HepG2 (cell line): ENCODE results near the gene SEMA3F. TPM values are rescaled to one million over a fixed set of nuclear protein-coding genes. Genes with fewer than 3 reads are reported as not detected.

Source experiments
- ATAC-seq: fragments of 200-7000 bp; cut with Tn5 transposase; 3 replicates; pipeline ENCODE4 v1.9.1; 2020; ENCODE audit warnings: mild to moderate bottlenecking, moderate library complexity
- BruUV-seq: library from RNA; stranded (reverse); fragments of 400-500 nt; replicated peaks from 2 replicates; lab custom pipeline; 2021; lab: Mats Ljungman, UMichigan
- CTCF ChIA-PET: fragments of 300-600 bp; formaldehyde crosslinking; extraction: SDS; loops from one replicate; lab custom pipeline; 2021; ENCODE audit warnings: low total read pairs, inconsistent platforms, low intra/inter-chr PET ratio; lab: Yijun Ruan, JAX
- POLR2A ChIA-PET: fragments of 350-600 bp; sonication (Branson Sonifier 250); formaldehyde crosslinking; loops from one replicate; lab custom pipeline; 2020; ENCODE audit warnings: antibody characterized with exemption, inconsistent platforms; lab: Yijun Ruan, JAX
- DNase-seq: peaks from one replicate; pipeline ENCODE4 v3.0.0-alpha.2; 2015; ENCODE audit warnings: low spot score
- FAIRE-seq: peaks from 3 replicates; lab custom pipeline; 2011; peaks lifted over from hg19 to GRCh38; lab: Jason Lieb, UNC
- H2AFZ ChIP-seq: one replicate; pipeline ENCODE4 v1.6.1; 2011; ENCODE audit warnings: low read length, inconsistent platforms
- H3K27ac ChIP-seq: fragments of 300-600 bp; 3 replicates; pipeline ENCODE4 v1.8.0; 2011; ENCODE audit warnings: mixed run types, mild to moderate bottlenecking, mixed read lengths, low read length, inconsistent platforms; ENCODE audit not compliant: insufficient read depth; ENCODE audit errors: extremely low read length
- H3K27me3 ChIP-seq, 2 experiments: fragments of 200-600 bp in 1 of 2; 2 replicates in 1 of 2; 3 replicates in 1 of 2; pipeline versions ENCODE4 v1.6.0 to v1.8.0; 2011; ENCODE audit warnings: low read length in 2 of 2, mild to moderate bottlenecking in 2 of 2, moderate library complexity in 2 of 2, inconsistent platforms in 1 of 2; ENCODE audit not compliant: insufficient read depth in 2 of 2, control insufficient read depth in 1 of 2
- H3K36me3 ChIP-seq, 2 experiments: fragments of 200-600 bp in 1 of 2; replicated peaks in 1 of 2; 2 replicates in 1 of 2; 3 replicates in 1 of 2; pipeline versions ENCODE4 v1.5.1 to v1.8.0; 2011; ENCODE audit warnings: low read length in 2 of 2, inconsistent platforms in 1 of 2; ENCODE audit not compliant: insufficient read depth in 2 of 2, control insufficient read depth in 1 of 2
- H3K4me1 ChIP-seq: 2 replicates; pipeline ENCODE4 v1.5.1; 2012; ENCODE audit warnings: low read length, inconsistent platforms; ENCODE audit not compliant: insufficient read depth
- H3K4me2 ChIP-seq: 2 replicates; pipeline ENCODE4 v1.6.0; 2011; ENCODE audit warnings: low read depth, low read length, inconsistent platforms
- H3K4me3 ChIP-seq, 3 experiments: fragments of 200-600 bp in 1 of 3; sonication (generic), shearing (Covaris generic) in 1 of 3; replicated peaks in 1 of 3; 2 replicates each; pipeline ENCODE4 v1.5.1; 2011 to 2016; ENCODE audit warnings: low read length in 3 of 3, inconsistent platforms in 2 of 3, low read depth in 2 of 3, mild to moderate bottlenecking in 2 of 3, control low read depth in 1 of 3, mixed read lengths in 1 of 3; ENCODE audit not compliant: insufficient read depth in 1 of 3
- H3K79me2 ChIP-seq: one replicate; pipeline ENCODE4 v1.6.1; 2011; ENCODE audit warnings: low read length, inconsistent platforms; ENCODE audit not compliant: insufficient read depth
- H3K9ac ChIP-seq: 2 replicates; pipeline ENCODE4 v1.6.0; 2011; ENCODE audit warnings: mild to moderate bottlenecking, low read depth, low read length, inconsistent platforms; ENCODE audit not compliant: insufficient read depth
- H3K9me3 ChIP-seq: 2 replicates; pipeline ENCODE4 v1.5.1; 2012; ENCODE audit warnings: mild to moderate bottlenecking, low read length
- H4K20me1 ChIP-seq: 2 replicates; pipeline ENCODE4 v1.6.0; 2011; ENCODE audit warnings: inconsistent platforms, mild to moderate bottlenecking, low read length, moderate library complexity; ENCODE audit not compliant: insufficient read depth
- CSRNP2 ChIP-seq: sonication (generic); formaldehyde crosslinking; conservative IDR thresholded peaks from 2 replicates; pipeline ENCODE4 v1.8.0; 2022; ENCODE audit warnings: low read depth, missing genetic modification reagents
- HNF4G ChIP-seq, 2 experiments: sonication (generic) in 1 of 2; formaldehyde crosslinking in 1 of 2; IDR thresholded peaks; 2 replicates each; pipeline versions ENCODE4 v1.4.0 to v1.6.1; 2011 to 2020; ENCODE audit warnings: borderline replicate concordance in 2 of 2, low read depth in 2 of 2, mild to moderate bottlenecking in 2 of 2, low read length in 1 of 2, missing genetic modification reagents in 1 of 2, moderate library complexity in 1 of 2
- HOXA9 ChIP-seq: sonication (generic); formaldehyde crosslinking; IDR thresholded peaks from 2 replicates; pipeline ENCODE4 v1.8.1; 2022; ENCODE audit warnings: missing genetic modification reagents, mild to moderate bottlenecking, moderate library complexity, borderline replicate concordance
- MXD4 ChIP-seq: IDR thresholded peaks from 2 replicates; pipeline ENCODE4 v1.6.1; 2016; ENCODE audit warnings: mild to moderate bottlenecking, missing biosample characterization, missing genetic modification reagents
- MYPOP ChIP-seq: sonication (generic); formaldehyde crosslinking; IDR thresholded peaks from 2 replicates; pipeline ENCODE4 v1.8.1; 2023; ENCODE audit warnings: mild to moderate bottlenecking, moderate library complexity, missing genetic modification reagents
- RFXAP ChIP-seq: sonication (generic); formaldehyde crosslinking; IDR thresholded peaks from 2 replicates; pipeline ENCODE4 v1.4.0; 2020; ENCODE audit warnings: missing genetic modification reagents, borderline replicate concordance
- TCF7L2 ChIP-seq: IDR thresholded peaks from 2 replicates; pipeline ENCODE4 v1.6.1; 2011; ENCODE audit warnings: mild to moderate bottlenecking, low read depth, low read length, moderate library complexity
- ZBTB46 ChIP-seq: sonication (generic); formaldehyde crosslinking; IDR thresholded peaks from 2 replicates; pipeline ENCODE4 v1.4.0; 2020; ENCODE audit warnings: mild to moderate bottlenecking, missing genetic modification reagents, borderline replicate concordance
- ZFP36L2 ChIP-seq: sonication (generic); formaldehyde crosslinking; IDR thresholded peaks from 2 replicates; pipeline ENCODE4 v1.4.0; 2020; ENCODE audit warnings: missing genetic modification reagents
- ZNF543 ChIP-seq: sonication (generic); formaldehyde crosslinking; IDR thresholded peaks from 2 replicates; pipeline ENCODE4 v1.4.0; 2020; ENCODE audit warnings: mild to moderate bottlenecking, missing genetic modification reagents
- ZSCAN30 ChIP-seq: sonication (generic); formaldehyde crosslinking; IDR thresholded peaks from 2 replicates; pipeline ENCODE4 v1.5.0; 2020; ENCODE audit warnings: mild to moderate bottlenecking, missing genetic modification reagents
- WGBS: methylation state at CpG from one replicate; pipeline ENCODE4 v1.1.6; 2017; ENCODE audit warnings: low lambda C conversion rate; 5-methylcytosine and 5-hydroxymethylcytosine counted together
- in situ Hi-C: cut with HindIII; loops from 2 replicates; pipeline ENCODE4 v1.10.0; 2017; ENCODE audit warnings: low pct_unique_long_range_greater_than_20kb; ENCODE audit not compliant: extremely low pct_ligation_motif_present
- intact Hi-C: fragments of 100-400 bp; cut with micrococcal nuclease; formaldehyde crosslinking; loops from one replicate; pipeline ENCODE4 v1.10.0; 2022; ENCODE audit not compliant: unreplicated experiment
- polyA plus RNA-seq, 8 experiments: library from polyadenylated mRNA; depleted of rRNA in 3 of 8; stranded (reverse) in 7 of 8; unstranded in 1 of 8; fragments of >200 nt; fragmentation: Illumina TruSeq in 4 of 8; extraction: Trizol in 4 of 8; gene quantifications; 2 replicates each; pipeline versions ENCODE4 v1.2.1 to v1.2.3, GENCODE V29; 2011 to 2016; ENCODE audit warnings: low read depth in 4 of 8, missing spikeins in 1 of 8, mixed read lengths in 1 of 8; ENCODE audit not compliant: insufficient read depth in 1 of 8
- total RNA-seq, 5 experiments: library from RNA; depleted of rRNA; stranded (reverse); fragments of >200 nt; fragmentation: Illumina TruSeq; extraction: Trizol; gene quantifications; 2 replicates each; pipeline ENCODE4 v1.2.3, GENCODE V29; 2016; ENCODE audit warnings: low read depth in 1 of 5
- TF ChIP-seq, protein P1 (sequence below): sonication (generic); formaldehyde crosslinking; IDR thresholded peaks from 2 replicates; pipeline ENCODE4 v1.8.0; 2022; ENCODE audit warnings: mild to moderate bottlenecking, missing genetic modification reagents, borderline replicate concordance
- TF ChIP-seq, protein P2 (sequence below): sonication (generic); formaldehyde crosslinking; IDR thresholded peaks from 2 replicates; pipeline ENCODE4 v1.4.0; 2020; ENCODE audit warnings: low read depth, missing genetic modification reagents

The SEMA3F gene
- total and polyA plus RNA-seq, 2 of the 13 experiments (the other 11 are each of a cell fraction or from before 2014, with no cell fraction given) = 7.6 to 17.2 TPM

- Histone ChIP-seq H4K20me1 (no peaks in the 10 kb centered on the region), H3K9ac (no peak overlapping the region), H3K4me3 (no peak overlapping the region), H3K9me3 (no peaks in the 10 kb centered on the region), H3K27ac (no peak overlapping the region), H3K27me3 (no peaks in the 10 kb centered on the region), H3K4me2 (no peak overlapping the region), H2AFZ (no peak overlapping the region), H3K36me3 (peaks cover under 1 to 7% of the 10 kb centered on the region in 2 experiments; a peak in 3 of 5 replicates), H3K4me1 (peaks cover 19% of the 10 kb centered on the region), H3K79me2 (no peaks in the 10 kb centered on the region)
- POLR2A ChIA-PET = interaction anchor here (1.1 kb wide), 1 partner anchor 10 kb away, joined by 4 read pairs; no protein-coding TSS in a partner anchor
- intact Hi-C loops (no loop called here), in situ Hi-C loops (no loop called here)
- BruUV-seq = no TSS peak
- WGBS = 100% methylated on average over 4 of the region's 5 CpGs
- DNase-seq (no peak), FAIRE-seq (no peak), ATAC-seq (no peak)
- TF ChIP-seq ZSCAN30 (CRISPR knock-in tag) (no peak), MYPOP (CRISPR knock-in tag) (no peak), MXD4 (CRISPR knock-in tag) (no peak), ZBTB46 (CRISPR knock-in tag) (no peak), ZFP36L2 (CRISPR knock-in tag) (no peak), TCF7L2 (no peak), RFXAP (CRISPR knock-in tag) (no peak), HOXA9 (no peak), ZNF543 (CRISPR knock-in tag) (no peak), HNF4G (IDR thresholded peaks at IDR 0.05; ENCODE audit: borderline replicate concordance, low read depth, low read length) (no peak), HNF4G (CRISPR knock-in tag; IDR thresholded peaks at IDR 0.05; ENCODE audit: borderline replicate concordance, low read depth) (no peak), CSRNP2 (CRISPR knock-in tag) (no peak)
- TF ChIP-seq, protein P1, sequence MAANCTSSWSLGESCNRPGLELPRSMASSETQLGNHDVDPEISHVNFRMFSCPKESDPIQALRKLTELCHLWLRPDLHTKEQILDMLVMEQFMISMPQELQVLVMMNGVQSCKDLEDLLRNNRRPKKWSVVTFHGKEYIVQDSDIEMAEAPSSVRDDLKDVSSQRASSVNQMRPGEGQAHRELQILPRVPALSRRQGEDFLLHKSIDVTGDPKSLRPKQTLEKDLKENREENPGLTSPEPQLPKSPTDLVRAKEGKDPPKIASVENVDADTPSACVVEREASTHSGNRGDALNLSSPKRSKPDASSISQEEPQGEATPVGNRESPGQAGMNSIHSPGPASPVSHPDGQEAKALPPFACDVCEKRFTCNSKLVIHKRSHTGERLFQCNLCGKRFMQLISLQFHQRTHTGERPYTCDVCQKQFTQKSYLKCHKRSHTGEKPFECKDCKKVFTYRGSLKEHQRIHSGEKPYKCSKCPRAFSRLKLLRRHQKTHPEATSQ (CRISPR knock-in tag) = no peak
- TF ChIP-seq, protein P2, sequence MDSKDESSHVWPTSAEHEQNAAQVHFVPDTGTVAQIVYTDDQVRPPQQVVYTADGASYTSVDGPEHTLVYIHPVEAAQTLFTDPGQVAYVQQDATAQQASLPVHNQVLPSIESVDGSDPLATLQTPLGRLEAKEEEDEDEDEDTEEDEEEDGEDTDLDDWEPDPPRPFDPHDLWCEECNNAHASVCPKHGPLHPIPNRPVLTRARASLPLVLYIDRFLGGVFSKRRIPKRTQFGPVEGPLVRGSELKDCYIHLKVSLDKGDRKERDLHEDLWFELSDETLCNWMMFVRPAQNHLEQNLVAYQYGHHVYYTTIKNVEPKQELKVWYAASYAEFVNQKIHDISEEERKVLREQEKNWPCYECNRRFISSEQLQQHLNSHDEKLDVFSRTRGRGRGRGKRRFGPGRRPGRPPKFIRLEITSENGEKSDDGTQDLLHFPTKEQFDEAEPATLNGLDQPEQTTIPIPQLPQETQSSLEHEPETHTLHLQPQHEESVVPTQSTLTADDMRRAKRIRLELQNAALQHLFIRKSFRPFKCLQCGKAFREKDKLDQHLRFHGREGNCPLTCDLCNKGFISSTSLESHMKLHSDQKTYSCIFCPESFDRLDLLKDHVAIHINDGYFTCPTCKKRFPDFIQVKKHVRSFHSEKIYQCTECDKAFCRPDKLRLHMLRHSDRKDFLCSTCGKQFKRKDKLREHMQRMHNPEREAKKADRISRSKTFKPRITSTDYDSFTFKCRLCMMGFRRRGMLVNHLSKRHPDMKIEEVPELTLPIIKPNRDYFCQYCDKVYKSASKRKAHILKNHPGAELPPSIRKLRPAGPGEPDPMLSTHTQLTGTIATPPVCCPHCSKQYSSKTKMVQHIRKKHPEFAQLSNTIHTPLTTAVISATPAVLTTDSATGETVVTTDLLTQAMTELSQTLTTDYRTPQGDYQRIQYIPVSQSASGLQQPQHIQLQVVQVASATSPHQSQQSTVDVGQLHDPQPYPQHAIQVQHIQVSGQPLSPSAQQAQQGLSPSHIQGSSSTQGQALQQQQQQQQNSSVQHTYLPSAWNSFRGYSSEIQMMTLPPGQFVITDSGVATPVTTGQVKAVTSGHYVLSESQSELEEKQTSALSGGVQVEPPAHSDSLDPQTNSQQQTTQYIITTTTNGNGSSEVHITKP (CRISPR knock-in tag) = no peak
- CTCF ChIA-PET = no interaction called here
These were observed 26.9 kb downstream of the SEMA3F start for GRCh38 chr3:50181985-50182384.
